COLO668 (cell line): Measurements from ENCODE around the gene DAAM1.

Experiments used
- DNase-seq: peaks from one replicate; lab custom pipeline; 2025; ENCODE audit not compliant: unreplicated experiment; lab: John Stamatoyannopoulos, UW

DAAM1 gene

DNA sequence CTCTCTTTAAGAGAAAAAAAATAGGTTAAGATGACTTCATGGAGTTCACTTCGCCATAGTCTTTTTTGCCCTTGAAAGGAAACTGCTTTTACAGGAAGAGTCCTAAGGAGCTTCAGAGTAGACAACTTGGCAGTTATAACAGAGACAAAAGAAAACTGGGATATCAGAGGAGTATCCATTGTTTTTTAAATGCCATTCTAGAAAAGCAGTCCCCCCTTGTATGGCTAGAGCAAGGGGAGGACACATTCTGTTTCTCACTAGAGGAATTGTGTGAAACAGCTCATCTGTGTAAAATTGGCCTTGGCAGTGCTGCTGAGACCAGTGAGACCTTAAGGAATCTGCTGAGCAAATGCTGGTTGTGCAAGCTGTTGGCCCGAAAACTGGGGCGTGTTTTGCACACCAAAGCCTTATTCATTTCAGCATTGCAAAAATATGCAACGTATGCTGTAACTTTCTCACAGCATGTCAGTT, 148.7 kb downstream of the DAAM1 start:
- no peak for DNase-seq

DNA sequence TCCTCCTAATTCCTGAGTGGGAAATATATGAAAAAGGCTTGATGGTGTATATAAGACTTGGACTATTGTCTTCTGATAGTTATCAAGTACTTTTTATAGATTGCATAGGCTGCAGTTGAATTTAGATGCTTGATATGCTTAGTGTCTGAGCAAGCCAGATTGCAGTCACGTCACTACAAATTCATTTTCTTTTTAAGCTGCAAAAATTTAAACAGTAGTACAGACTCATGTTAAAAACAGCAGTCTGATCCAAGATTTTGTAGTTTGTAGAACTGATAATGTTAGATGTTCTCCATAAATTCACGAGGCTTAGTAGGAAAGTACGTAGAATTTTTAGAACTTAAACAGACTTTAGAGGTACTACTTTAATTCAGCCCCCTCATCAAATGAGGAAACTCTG, 150.3 kb downstream of the DAAM1 start:
- no peak for DNase-seq

DNA sequence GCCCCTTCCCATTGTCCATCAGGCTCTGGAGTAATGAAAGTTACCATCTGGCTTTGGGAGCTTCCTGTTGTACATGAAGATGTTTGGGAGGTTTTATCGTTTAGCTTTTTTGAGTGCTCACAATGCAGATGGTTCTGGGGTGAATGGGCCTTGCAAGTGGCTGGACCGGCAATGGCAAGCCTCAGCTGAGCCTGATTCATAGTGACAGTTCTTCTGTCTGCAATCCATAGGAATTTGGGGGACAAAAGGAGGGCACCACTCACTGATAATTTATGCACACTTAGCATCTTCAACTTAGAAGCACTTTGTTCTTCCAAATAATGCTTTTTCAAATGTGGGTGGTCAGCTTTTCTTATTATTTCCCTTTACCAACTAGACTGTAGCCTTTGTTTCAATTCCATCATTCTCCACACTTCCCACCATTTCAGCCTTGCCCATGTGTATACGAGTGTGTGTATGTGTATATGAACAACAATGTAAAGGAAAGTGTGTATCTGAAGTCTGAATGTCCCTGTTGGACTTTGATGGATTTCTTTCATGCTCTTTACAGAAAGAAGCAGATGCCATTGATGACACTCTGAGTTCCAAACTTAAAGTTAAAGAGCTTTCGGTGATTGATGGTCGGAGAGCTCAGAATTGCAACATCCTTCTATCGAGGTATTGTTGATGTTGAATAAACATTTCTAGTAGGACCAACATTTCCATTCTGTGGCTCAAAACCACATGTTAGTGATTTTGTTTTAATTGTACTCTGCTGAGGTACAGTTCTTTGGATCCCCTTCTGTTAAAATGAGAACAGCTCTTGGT, 151.3 kb downstream of the DAAM1 start:
- DNase-seq = no peak

DNA sequence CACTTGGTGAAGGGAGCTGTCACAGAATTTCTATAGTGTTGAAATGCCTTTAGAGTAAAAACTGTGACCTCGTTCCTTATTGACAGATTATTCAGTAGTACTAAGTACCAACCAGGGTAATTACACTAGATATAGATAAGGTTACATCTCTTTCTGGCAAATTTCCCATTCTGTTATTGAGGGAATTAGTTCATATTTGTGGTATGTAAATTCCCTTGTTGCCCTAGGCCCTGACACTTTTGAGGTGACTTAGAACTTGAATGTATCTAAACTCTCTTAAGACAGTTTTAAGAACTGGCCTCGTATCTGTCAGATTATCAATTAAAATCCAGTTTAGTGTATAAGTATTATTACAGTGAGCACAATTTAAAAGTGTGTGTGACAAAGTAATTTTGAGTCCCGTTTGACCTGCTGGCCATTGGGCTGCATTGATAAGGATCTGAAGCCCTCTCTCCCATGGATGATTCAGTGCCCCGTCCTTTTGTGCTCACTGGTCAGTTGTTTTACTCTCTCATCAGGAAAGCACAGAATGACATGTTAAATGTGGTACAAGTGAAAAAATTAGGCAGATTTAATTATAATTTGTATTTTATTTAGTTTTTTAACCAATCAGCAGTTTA, 153.5 kb downstream of the DAAM1 start:
- DNase-seq = no peak

DNA sequence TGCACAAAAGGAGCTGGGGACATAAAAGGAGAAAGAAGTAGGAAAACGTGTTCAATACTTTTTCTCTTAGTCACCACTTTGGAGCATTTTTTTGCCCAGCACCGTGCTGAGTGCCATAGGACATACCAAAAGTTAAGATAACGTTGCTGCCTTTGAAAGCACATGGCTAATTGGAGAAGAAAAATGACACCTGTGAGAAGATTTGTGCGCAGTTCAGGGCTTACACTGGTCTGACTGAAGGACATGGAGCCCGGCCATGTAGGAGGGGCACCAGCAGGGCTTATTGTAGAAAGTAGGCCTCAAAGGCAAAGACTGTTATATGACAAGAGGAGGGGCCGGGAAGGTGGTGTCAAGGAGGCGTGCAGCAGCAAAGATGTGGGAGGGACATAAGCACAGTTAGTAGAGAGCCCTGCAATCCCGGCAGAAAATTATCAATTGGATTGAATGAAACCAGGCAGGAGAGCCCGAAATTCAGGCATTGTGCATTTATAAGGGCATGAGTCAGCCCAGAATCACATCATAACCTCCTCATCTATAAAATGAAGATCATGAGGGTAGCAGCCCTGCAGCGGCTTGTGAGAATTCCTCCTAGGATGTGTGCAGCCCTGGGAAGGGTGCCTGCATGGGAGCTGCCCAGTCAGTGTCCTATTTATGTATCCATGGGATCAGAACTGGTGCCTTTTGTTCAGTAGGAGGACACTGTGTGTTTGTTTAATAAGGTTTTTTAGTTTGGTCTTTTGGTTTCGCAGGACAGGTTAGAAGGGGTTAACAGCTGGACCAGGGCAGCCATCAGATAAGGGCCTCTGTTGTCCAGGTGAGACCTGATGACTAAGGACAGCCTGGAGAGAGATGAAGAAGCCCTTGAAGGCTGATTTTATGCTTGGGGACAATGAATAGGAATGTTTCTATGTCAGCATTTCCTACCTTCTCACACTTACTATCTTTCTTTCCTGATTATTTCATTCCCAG, 154.3 kb downstream of the DAAM1 start:
- no peak for DNase-seq

DNA sequence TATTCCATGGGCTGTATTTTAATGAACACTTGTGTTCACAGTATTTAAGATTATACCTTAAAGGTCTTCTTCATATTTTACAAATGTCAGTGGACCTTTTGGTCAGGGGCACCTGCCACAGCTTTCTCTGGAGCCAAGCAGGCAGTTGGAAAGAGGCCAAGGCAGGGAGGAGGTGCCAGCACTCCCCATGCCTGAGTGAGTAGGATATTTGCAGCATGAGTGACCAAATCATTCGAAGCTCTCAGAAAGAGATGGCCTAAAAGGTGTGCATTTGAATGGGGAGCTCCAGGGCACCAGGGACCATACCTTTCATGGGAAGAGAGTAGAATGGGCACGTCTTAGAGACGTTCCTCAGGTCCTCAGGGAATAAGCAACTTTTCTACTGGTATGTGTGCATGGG, 155.1 kb downstream of the DAAM1 start:
- peak; percentile 38 for DNase-seq

DNA sequence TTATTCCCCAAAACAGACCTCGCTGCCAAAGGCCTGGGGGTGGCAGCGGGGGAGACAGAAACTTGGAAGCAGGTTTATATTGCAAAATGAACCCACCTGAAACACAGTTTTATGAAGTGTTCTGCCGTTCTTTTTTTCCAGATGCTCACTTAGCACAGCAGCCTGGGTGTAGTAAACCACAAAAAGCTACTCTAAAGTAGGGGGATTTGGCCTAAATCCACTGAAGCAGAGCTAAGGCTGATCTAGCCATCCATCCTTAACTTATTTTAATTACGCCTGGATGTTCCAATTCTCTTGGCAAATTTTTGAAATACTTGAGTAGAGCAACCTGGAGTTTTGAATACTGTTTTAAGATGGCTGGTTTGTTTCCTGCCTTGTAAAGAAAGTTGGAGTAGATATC, 155.5 kb downstream of the DAAM1 start:
- DNase-seq = no peak

DNA sequence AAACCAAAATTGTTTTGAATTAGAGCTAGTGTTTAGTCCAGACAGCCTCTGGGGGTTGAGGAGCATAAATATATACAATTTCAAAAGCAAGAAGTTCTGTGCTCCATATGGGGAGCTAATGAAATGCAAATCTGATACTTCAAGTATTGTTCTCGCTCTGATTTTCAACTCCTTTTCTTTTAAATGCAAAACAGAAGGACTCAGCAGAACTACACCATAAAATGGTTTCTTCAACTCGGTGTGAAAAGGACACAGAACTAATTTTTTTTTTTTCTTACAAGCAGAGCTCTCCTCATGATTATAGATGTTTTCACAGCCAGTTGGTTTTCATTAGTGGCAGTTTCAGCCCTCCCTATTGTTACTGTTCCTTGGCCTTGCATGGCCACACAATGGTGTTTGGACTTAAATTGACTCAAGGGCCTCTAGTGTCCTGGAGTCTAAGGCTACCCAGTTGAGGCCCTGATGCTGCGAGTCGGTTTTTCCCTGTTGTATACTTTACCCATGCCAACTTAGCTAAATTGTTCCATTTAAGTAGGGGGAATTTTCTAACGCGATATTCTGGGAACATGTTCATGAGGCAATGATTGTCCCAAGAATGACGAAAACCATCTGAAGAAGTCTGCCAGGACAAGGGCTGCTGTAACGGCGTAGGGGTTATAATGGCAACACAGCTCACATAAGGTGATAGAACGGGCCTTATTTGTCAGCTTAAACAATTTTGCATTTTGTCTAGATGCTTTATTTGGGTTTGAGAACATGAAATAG, 156.4 kb downstream of the DAAM1 start:
- no peak for DNase-seq

DNA sequence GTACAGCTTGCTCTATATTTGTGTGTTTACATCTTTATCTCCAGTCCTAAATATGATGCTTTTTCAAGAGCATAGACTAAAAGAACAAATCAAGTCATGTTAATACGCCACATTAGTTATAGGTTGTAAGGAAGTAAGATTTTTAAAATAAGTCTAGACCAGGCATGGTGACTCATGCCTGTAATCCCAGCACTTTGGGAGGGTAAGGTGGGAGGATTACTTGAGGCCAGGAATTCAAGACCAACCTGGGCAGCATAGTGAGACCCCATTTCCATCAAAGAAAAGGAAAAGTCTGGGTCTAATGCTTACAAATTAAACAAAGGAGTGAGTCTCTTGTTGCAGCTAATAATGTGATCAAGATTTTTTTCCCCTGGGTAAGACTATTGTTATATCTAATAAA, 157.9 kb downstream of the DAAM1 start:
- no peak for DNase-seq

DNA sequence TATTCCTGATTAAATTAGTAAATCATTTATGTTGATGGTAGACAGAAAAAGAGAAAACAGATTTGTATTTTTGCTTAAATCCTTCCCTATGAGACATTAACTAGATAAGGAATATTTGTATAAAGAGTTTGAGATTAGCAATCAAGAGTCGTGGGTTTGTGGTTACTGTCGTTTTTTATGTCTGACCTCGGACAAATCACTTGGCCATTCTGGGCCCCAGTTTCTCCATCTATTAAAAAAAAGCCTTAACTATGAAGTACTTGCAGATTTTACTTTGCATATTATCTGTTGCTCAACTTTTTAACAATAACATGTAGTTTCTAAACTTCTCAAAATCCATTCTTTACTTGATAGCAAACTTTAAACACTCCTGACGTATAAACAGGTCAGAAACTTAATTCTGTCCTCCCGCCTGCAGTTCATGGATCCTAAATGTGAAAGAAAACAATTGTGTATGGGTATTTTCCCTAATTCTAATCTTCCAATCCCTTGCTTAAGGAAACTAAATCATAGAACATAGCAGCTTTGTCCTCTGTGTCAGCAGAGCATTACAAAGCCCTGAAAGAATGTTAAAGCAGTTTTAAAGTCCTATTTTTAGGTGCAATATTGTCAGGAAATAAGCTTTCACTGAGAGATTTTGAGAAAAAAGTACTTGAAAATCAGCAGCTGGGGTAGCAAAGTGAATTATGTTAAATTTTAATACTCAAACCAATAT, 158.5 kb downstream of the DAAM1 start:
- DNase-seq = no peak

DNA sequence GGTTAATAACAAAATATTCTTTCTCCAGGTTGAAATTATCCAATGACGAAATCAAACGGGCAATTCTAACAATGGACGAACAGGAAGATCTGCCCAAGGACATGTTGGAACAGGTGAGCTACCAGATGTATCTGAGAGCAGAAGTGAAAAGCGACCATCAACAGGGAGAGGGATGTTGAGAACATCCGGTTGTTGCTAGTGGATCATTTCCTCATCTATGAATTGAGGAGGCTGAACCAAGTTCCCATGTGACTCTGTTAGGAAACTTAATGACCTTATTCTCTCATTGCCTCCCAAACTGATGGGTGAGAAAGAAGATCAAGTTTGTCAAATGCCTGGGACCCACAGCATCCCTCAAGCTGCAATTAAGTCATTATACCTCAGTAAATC, 159.0 kb downstream of the DAAM1 start:
- DNase-seq = no peak

DNA sequence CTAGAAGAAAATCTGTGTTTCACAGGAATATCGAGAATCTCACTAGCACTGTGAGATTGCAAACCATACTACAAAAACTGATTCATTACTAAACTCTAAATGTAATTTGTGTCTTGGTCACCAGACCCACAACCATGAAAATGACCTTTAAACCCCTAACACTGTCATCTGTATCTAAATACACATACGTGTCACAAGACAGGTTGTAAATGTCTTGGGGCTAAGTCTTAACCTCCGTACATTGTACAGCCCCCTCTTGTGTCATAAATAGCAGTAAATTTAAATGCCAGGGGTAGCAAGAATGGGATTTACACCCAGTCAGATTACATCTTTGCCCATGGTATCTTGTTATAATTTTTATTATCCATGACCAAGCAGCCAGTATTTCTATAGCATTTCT, 159.4 kb downstream of the DAAM1 start:
- DNase-seq = no peak

DNA sequence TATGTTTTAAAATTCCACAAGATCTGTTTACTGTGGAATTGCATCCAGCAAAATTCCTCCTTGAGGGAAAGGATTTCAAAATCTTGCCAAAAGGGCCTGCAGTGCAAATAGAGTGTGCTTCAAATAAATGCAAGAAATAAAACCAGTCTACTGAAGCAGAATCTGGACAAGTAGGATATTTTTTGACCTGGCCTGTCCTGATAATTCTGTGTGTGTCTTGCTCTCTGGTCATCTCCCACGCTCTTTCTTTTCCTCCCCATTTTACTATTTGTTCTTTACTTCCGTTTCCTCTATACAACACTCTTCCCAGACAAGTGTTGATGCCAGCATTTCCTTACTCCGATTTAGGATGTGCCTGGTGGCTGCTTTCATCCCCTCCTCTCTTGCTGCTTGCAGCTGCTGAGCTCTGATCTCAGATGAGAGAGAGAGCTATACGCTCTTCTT, 160.8 kb downstream of the DAAM1 start:
- no peak for DNase-seq

DNA sequence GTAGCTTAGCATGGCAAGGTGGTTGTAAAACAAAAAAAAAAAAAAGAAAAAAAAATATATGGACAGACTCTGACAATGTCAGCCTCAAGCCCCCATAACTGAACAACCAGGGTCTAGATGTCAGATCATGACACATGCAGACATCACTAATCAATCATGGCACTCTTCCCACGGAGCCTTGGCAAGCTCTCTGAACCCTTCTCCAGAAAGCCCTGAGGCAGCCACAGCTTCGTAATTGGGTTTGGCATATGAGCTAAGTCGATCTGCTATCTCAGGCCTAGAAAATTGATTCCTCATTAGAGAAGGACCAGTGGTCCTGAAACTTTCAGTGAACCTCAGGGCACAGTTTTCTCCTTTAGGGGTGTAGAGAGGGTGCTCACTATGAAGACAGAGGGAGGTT, 164.5 kb downstream of the DAAM1 start:
- DNase-seq = no peak

DNA sequence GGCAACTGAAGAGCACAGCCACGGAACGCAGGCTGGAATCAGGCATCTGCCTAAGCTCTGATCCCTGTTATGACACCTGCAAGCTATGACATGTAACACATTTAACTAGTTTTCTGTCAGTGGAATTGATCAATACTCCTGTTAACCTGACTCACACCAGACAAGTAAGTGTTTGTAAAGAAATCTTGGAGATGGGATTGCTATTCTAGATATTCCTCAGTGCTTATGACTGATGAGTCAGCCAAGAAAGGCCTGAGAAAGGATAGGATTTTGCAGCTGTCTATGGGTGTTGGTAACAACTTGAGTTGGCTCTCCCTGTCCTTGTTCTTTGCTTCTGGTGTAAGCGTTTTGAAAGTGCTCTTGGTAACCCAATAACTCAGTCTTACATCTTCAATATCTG, 166.2 kb downstream of the DAAM1 start:
- DNase-seq = no peak

DNA sequence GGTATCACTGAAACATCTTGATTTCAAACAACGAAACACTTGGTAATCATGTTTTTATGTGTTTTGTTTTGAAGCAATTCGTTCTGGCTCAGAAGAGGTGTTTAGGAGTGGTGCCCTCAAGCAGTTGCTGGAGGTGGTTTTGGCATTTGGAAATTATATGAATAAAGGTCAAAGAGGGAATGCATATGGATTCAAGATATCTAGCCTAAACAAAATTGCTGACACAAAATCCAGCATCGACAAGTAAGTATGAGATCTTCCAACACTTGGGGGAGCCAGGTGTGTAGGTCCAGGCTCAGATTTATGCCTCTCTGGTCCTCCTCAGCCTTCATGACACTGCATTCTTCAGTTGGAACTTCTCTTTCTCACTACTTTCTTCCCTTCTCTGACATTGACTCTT, 166.6 kb downstream of the DAAM1 start:
- no peak for DNase-seq

DNA sequence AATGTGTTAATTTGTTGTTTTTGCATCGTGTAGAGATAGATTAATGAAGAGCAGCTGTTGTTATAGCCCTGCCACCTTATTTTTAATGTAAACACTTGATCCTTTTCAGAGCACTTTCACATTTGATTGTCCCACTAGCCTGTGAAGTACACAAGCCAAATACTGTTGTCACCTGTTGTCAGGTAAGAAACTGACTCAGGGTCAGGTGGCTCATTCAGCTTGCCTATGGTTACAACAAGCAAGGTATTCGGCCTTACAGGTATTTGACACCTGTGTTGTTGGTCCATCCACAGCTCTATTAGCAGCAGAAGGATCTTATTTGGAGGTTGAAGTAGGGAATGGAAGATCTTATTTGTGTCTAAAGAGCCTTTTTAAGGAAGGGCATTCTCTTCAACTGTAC, 167.8 kb downstream of the DAAM1 start:
- DNase-seq = peak; percentile 67

DNA sequence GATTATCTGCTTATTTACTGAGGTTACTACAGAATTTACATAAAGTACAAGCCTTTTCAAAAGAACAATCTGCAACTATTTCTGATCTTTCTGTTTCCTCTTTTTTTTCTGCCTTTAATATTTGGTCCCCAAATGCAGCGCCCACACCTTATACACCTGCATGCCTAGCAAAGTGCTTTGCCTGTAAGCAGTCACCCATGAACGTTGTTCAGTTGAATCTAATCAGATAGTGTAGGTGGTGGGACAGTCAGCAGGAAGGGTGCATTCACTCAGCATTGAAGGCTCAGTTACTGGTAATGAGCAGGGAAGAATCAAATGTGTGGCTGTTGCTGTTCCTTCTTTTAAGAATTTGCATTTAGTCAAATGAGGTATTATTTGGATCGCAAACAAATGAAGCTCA, 168.3 kb downstream of the DAAM1 start:
- DNase-seq = no peak

DNA sequence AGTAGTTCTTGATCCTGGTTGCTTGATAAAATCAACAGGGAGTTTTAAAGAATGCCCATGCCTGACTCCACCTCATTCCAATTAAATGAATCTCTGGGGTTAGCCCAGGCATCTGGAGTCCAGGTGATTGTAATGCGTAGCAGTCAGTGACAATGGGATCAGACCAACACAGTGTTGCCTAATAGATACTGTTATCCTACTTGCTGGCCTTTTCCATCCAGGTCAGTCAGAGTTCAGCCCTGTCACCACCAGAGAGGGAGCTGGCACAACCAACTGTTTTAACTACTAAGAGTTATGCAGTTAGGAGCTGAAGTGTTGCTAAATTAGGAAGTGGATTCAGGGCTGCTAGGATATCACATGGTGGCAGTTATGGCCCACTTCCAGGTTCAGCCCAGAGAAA, 169.6 kb downstream of the DAAM1 start:
- DNase-seq = no peak

DNA sequence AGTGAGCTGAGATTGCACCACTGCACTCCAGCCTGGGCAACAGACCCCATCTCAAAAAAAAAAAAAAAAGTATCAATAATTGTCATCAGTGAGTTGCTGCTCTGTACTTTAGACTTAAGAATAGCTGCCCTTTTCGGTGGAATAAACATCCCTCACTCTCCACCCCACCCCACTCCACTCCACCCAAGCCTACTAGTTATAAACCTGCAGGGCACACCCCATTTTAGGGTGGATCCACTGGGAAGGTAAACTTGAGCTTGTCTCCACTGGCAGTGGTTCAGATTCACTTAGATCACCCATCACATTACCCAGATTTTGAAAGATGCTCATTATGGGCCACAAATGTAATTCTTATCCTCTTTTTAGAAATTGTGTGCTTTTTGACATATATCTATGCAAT, 170.3 kb downstream of the DAAM1 start:
- no peak for DNase-seq
